SHP77 (cell line): Measurements from ENCODE around the gene GALNS.

Source experiments
- DNase-seq, 2 experiments: peaks; one replicate each; lab custom pipeline; 2025; lab: John Stamatoyannopoulos, UW

GALNS gene

GRCh38 chr16:88875703-88876234 is 19.0 kb upstream of the GALNS start:
- DNase-seq, result no peak

- no peak for DNase-seq
Observed at GRCh38 chr16:88874938-88875599, 18.3 kb upstream of the GALNS start.

GRCh38 chr16:88872650-88873331 is 16.0 kb upstream of the GALNS start:
- no peak for DNase-seq

GRCh38 chr16:88871730-88872416 is 15.1 kb upstream of the GALNS start:
- DNase-seq, result peak in 1 of 2 experiments; percentile 59

- no peak for DNase-seq
Observed at GRCh38 chr16:88871349-88871702, 14.6 kb upstream of the GALNS start.

- DNase-seq, result no peak
Observed at GRCh38 chr16:88870608-88871348, 14.0 kb upstream of the GALNS start.

GRCh38 chr16:88869673-88869980 is 12.9 kb upstream of the GALNS start:
- no peak for DNase-seq

GRCh38 chr16:88868974-88869672 is 12.4 kb upstream of the GALNS start:
- no peak for DNase-seq

GRCh38 chr16:88867581-88868246 is 11.0 kb upstream of the GALNS start:
- peak in 1 of 2 experiments; percentile 34 for DNase-seq

- no peak for DNase-seq
Observed at GRCh38 chr16:88866151-88866920, 9.6 kb upstream of the GALNS start, which contains the start of gene PABPN1L. Gene PABPN1L (minus strand): TSS chr16:88866660. CDS start chr16:88866606, 54 bp downstream.

- no peak for DNase-seq
Observed at GRCh38 chr16:88865742-88866141, 9.0 kb upstream of the GALNS start.

GRCh38 chr16:88865310-88865709 is 8.6 kb upstream of the GALNS start:
- DNase-seq, result no peak

- no peak for DNase-seq
Observed at GRCh38 chr16:88864521-88864920, 7.8 kb upstream of the GALNS start.

- no peak for DNase-seq
Observed at GRCh38 chr16:88864099-88864498, 7.4 kb upstream of the GALNS start.

- DNase-seq, result no peak
Observed at GRCh38 chr16:88863426-88863825, 6.7 kb upstream of the GALNS start.

GRCh38 chr16:88862968-88863367 is 6.2 kb upstream of the GALNS start:
- no peak for DNase-seq

GRCh38 chr16:88861359-88861758 is 4.6 kb upstream of the GALNS start:
- no peak for DNase-seq

- DNase-seq, result no peak
Observed at GRCh38 chr16:88859381-88860091, 2.8 kb upstream of the GALNS start.

- peak; percentile 76 to 85 for DNase-seq
Observed at GRCh38 chr16:88857728-88858339, 1.1 kb upstream of the GALNS start.
